ENCODE results near the gene PCDH9. TPM values are rescaled to one million over a fixed set of nuclear protein-coding genes. Genes with fewer than 3 reads are reported as not detected.

The PCDH9 gene
- total and polyA plus RNA-seq, 3 donors from 2014 or later: 2.3 to 4.6 (median 3.5) TPM

DNA sequence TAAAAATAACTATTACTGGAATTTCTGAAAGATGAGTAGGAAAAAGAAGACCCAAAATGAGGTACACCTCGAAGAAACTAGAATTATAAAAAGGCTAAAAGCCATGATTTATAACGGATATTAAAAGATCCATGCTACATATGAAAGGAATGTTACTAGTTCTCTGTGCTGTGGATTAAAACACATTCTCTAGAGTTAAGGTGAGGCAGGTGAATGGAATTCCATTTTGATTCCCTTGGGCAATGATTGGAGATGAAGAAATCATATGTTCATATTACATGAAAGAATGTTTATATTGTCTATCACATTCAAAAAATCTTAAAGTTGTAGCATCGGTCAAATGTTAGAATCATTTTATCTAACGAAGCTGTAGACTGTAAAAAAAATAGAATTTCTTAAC lies 783.7 kb downstream of the PCDH9 start:
- intact Hi-C loops (cut with DNase I; ENCODE audit: low total_unique reads): no loop called here
- no peak for TF ChIP-seq POLR2A (IDR thresholded peaks at IDR 0.05)
- DNase-seq: no peak
- Histone ChIP-seq H3K27ac (no peak overlapping the region), H3K4me1 (no peaks in the 10 kb centered on the region), H3K4me3 (no peak overlapping the region), H3K9me3 (no peaks in the 10 kb centered on the region), H3K27me3 (no peaks in the 10 kb centered on the region), H3K36me3 (ENCODE audit: low read depth, missing control alignments) (no peaks in the 10 kb centered on the region)
- 74 to 89% methylated on average over 4 of the region's 4 CpGs for WGBS, 2 donors

GRCh38 chr13:66443926-66444325 lies 786.2 kb downstream of the PCDH9 start:
- no peak for DNase-seq
- no peaks in the 10 kb centered on the region for H3K9me3 ChIP-seq
- H3K4me1 ChIP-seq: no peaks in the 10 kb centered on the region
- no peaks in the 10 kb centered on the region for H3K36me3 ChIP-seq (ENCODE audit: low read depth, missing control alignments)
- WGBS, 2 donors: 73 to 85% methylated on average over 1 of the region's 1 CpG
- H3K27ac ChIP-seq: no peak overlapping the region
- no peak overlapping the region for H3K4me3 ChIP-seq
- TF ChIP-seq, protein P1, sequence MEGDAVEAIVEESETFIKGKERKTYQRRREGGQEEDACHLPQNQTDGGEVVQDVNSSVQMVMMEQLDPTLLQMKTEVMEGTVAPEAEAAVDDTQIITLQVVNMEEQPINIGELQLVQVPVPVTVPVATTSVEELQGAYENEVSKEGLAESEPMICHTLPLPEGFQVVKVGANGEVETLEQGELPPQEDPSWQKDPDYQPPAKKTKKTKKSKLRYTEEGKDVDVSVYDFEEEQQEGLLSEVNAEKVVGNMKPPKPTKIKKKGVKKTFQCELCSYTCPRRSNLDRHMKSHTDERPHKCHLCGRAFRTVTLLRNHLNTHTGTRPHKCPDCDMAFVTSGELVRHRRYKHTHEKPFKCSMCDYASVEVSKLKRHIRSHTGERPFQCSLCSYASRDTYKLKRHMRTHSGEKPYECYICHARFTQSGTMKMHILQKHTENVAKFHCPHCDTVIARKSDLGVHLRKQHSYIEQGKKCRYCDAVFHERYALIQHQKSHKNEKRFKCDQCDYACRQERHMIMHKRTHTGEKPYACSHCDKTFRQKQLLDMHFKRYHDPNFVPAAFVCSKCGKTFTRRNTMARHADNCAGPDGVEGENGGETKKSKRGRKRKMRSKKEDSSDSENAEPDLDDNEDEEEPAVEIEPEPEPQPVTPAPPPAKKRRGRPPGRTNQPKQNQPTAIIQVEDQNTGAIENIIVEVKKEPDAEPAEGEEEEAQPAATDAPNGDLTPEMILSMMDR (IDR thresholded peaks at IDR 0.05): no peak
- TF ChIP-seq POLR2A (IDR thresholded peaks at IDR 0.05): no peak
- intact Hi-C loops (cut with DNase I; ENCODE audit: low total_unique reads): no loop called here
- no peaks in the 10 kb centered on the region for H3K27me3 ChIP-seq

DNA sequence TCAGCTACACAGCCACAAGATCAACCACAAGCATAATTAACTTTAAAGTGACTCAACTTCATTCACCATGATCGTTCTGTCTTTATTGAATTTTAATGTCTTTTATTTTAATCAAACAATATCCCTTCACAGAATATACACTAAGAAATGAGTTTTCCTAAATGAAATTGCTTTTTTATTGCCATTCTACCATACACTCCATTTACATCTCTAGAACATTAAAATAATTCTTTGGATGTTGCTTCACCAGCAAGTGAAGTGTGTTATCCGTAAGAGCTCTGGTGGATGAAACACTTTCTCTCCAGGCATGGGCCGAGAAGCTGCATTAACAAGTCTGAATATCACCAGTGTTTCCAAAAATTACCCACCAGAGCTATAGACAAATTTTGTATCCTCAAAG lies 789.2 kb downstream of the PCDH9 start:
- no peak for TF ChIP-seq POLR2A (IDR thresholded peaks at IDR 0.05)
- TF ChIP-seq, protein P1 (IDR thresholded peaks at IDR 0.05): no peak
- no peak overlapping the region for H3K4me3 ChIP-seq
- no peaks in the 10 kb centered on the region for H3K9me3 ChIP-seq
- no peaks in the 10 kb centered on the region for H3K36me3 ChIP-seq (ENCODE audit: low read depth, missing control alignments)
- H3K4me1 ChIP-seq: no peaks in the 10 kb centered on the region
- no peaks in the 10 kb centered on the region for H3K27me3 ChIP-seq
- no peak overlapping the region for H3K27ac ChIP-seq
- no peak for DNase-seq
- 93 to 98% methylated on average over 3 of the region's 3 CpGs for WGBS, 2 donors
- intact Hi-C loops (cut with DNase I; ENCODE audit: low total_unique reads): no loop called here

DNA sequence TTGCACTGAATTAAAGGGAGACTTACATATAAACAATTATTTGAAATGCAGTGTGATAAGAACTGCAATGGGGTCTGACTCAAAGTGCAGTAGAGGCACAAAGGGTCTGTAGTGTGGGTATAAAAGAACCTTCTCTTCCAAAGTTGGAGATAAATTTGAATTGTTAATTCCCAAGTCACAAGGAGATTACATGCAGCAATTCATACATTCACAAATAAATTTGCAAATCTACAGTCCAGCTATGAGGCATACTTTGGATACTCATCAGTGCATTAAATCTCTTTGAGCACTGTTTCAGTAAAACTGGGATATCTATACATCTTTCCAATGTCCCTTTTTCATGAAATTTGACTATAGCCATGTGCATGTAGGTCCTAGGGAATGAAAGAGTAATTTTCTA lies 799.4 kb downstream of the PCDH9 start:
- intact Hi-C loops (cut with DNase I; ENCODE audit: low total_unique reads): no loop called here
- Histone ChIP-seq H3K9me3 (no peaks in the 10 kb centered on the region), H3K4me3 (no peak overlapping the region), H3K36me3 (ENCODE audit: low read depth, missing control alignments) (no peaks in the 10 kb centered on the region), H3K27me3 (no peaks in the 10 kb centered on the region), H3K27ac (no peak overlapping the region), H3K4me1 (no peaks in the 10 kb centered on the region)
- TF ChIP-seq, protein P1 (IDR thresholded peaks at IDR 0.05): no peak
- TF ChIP-seq POLR2A (IDR thresholded peaks at IDR 0.05): no peak
- no peak for DNase-seq

DNA sequence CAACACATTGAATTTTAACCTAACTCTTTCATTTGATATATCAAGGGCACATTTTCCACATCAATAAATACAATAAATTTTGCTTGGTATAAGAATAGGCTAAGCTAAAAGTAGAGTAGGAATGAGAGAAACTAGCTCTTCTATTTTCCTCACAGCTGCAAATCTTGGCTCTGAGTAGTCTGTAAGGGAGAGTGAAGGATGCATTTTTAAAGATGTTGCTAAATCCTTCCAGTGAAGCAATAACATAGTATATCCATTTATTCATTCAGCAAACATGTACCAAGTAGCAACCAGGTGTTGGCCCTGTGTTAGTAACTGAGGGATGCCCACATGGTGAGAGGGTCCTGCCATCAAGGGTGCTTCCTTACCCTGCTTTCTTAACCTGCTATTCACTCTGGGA lies 799.9 kb downstream of the PCDH9 start:
- Histone ChIP-seq H3K9me3 (no peaks in the 10 kb centered on the region), H3K27me3 (no peaks in the 10 kb centered on the region), H3K4me1 (no peaks in the 10 kb centered on the region), H3K4me3 (no peak overlapping the region), H3K27ac (no peak overlapping the region), H3K36me3 (ENCODE audit: low read depth, missing control alignments) (no peaks in the 10 kb centered on the region)
- no peak for DNase-seq
- TF ChIP-seq, protein P1 (IDR thresholded peaks at IDR 0.05): no peak
- TF ChIP-seq POLR2A (IDR thresholded peaks at IDR 0.05): no peak
- intact Hi-C loops (cut with DNase I; ENCODE audit: low total_unique reads): no loop called here
